Loucy (cell line): Measurements from ENCODE around the gene GPER1.

Experiments
- EZH2phosphoT487 ChIP-seq: fragments of 200-600 bp; IDR thresholded peaks from 2 replicates; pipeline ENCODE4 v1.6.1; 2018; ENCODE audit warnings: antibody characterized with exemption, mild to moderate bottlenecking, moderate library complexity, borderline replicate concordance
- TF ChIP-seq, protein P1 (sequence below): fragments of 200-600 bp; sonication (generic); conservative IDR thresholded peaks from 2 replicates; pipeline ENCODE4 v1.5.1; 2014; ENCODE audit warnings: mild to moderate bottlenecking, antibody characterized with exemption, low read length

DNA sequence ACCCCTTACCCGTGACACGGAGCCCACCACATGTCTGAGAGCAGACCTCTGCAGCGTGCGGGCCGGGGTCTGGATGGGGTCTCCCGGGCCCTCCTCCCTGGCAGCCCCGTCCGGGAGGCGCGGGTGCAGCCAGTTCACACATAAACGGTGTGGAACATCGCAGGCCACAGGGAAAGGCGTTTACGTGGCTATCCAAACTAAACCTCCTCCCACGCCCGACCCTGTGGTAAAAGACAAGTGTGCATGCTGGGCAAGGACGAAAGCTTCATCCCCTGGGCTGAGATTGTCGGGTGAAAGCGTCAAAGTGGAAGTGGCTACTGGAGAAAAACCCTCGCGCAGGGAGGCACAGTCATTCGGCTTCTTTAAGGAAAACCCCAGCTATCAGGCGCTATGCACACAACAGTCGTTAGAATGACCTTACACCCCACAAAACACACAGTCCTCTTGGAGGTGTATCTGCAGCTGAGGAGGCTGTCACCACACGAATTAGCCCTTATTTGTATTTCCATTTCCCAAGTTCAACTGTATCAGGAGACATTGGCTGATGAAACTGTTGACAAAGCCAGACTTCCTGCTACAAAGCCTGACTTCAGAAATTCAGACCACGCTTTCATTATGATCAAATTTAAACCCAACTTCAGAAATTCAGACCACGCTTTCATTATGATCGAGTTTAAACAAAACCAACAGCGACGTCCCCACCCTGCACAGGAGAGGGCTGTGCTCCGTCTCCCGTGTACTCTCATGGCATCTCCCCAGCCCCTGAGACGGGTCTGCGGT is 15.3 kb downstream of the GPER1 start:
- TF ChIP-seq, protein P1, sequence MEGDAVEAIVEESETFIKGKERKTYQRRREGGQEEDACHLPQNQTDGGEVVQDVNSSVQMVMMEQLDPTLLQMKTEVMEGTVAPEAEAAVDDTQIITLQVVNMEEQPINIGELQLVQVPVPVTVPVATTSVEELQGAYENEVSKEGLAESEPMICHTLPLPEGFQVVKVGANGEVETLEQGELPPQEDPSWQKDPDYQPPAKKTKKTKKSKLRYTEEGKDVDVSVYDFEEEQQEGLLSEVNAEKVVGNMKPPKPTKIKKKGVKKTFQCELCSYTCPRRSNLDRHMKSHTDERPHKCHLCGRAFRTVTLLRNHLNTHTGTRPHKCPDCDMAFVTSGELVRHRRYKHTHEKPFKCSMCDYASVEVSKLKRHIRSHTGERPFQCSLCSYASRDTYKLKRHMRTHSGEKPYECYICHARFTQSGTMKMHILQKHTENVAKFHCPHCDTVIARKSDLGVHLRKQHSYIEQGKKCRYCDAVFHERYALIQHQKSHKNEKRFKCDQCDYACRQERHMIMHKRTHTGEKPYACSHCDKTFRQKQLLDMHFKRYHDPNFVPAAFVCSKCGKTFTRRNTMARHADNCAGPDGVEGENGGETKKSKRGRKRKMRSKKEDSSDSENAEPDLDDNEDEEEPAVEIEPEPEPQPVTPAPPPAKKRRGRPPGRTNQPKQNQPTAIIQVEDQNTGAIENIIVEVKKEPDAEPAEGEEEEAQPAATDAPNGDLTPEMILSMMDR = no peak
- TF ChIP-seq EZH2phosphoT487 = no peak
